ENCODE measurements around the gene STK17A.

DNA sequence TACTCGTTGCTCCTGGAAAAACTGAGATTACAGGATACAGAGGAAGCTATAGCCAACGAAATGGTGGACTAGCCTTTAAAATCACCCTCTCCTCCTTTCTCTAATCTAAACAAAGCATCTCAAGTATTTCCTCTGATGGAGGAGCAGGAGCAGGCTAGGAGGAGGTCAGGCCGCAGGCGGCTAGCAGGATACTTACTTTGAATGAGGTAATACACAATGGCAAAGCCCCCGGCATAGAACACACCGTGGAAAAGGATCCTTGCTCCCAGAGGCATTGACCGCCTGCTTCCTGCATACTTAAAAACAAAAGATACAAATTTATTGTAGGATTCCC is 64.4 kb downstream of the STK17A start:
- TF ChIP-seq, protein P1, sequence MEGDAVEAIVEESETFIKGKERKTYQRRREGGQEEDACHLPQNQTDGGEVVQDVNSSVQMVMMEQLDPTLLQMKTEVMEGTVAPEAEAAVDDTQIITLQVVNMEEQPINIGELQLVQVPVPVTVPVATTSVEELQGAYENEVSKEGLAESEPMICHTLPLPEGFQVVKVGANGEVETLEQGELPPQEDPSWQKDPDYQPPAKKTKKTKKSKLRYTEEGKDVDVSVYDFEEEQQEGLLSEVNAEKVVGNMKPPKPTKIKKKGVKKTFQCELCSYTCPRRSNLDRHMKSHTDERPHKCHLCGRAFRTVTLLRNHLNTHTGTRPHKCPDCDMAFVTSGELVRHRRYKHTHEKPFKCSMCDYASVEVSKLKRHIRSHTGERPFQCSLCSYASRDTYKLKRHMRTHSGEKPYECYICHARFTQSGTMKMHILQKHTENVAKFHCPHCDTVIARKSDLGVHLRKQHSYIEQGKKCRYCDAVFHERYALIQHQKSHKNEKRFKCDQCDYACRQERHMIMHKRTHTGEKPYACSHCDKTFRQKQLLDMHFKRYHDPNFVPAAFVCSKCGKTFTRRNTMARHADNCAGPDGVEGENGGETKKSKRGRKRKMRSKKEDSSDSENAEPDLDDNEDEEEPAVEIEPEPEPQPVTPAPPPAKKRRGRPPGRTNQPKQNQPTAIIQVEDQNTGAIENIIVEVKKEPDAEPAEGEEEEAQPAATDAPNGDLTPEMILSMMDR (IDR thresholded peaks at IDR 0.05): no peak
- no peak for TF ChIP-seq POLR2A (IDR thresholded peaks at IDR 0.05)
